Right cardiac atrium (tissue), 5 donors: ENCODE results near the gene DLX1. TPM values are rescaled to one million over a fixed set of nuclear protein-coding genes. Genes with fewer than 3 reads are reported as not detected.

Experiments
- ATAC-seq, 2 donors: fragments of 200-7000 bp; cut with Tn5 transposase; one replicate each; pipeline versions ENCODE4 v1.8.0 to v1.9.1; 2020; ENCODE audit warnings: moderate library complexity in 2 of 2, mild to moderate bottlenecking in 1 of 2
- DNase-seq, 3 donors: peaks; one replicate each; pipeline ENCODE4 v3.0.0-alpha.2; 2020
- H3K27ac ChIP-seq: one replicate; pipeline ENCODE4 v1.5.1; 2013; ENCODE audit warnings: mild to moderate bottlenecking, low read length, control low read depth, moderate library complexity
- H3K27me3 ChIP-seq: one replicate; pipeline ENCODE4 v1.6.1; 2013; ENCODE audit not compliant: control insufficient read depth, insufficient read depth
- H3K4me1 ChIP-seq: one replicate; pipeline ENCODE4 v1.6.1; 2013; ENCODE audit warnings: low read length; ENCODE audit not compliant: control insufficient read depth, insufficient read depth
- H3K4me3 ChIP-seq: one replicate; pipeline ENCODE4 v1.5.1; 2013; ENCODE audit warnings: low read length, control low read depth
- H3K9me3 ChIP-seq: one replicate; pipeline ENCODE4 v1.6.1; 2013; ENCODE audit warnings: low read length; ENCODE audit not compliant: control insufficient read depth
- WGBS: extraction: QIAGEN DNeasy Blood & Tissue Kit; methylation state at CpG from one replicate; pipeline ENCODE4 v1.1.7; 2013; 5-methylcytosine and 5-hydroxymethylcytosine counted together
- intact Hi-C, 4 donors: fragments of 100-400 bp; cut with DNase I; formaldehyde crosslinking; loops; one replicate each; pipeline versions ENCODE4 v1.11.0 to v1.14.0; 2022 to 2023
- polyA plus RNA-seq: library from polyadenylated mRNA; stranded (reverse); fragments of 200-250 nt; gene quantifications from one replicate; pipeline ENCODE4 v1.2.3, GENCODE V29; 2013
- total RNA-seq, 4 donors: library from RNA; stranded (reverse); fragmentation: NEBNext Ultra II Directional; extraction: Animal tissue kit (Norgen Biotek cat#: 25700); gene quantifications; one replicate each; pipeline ENCODE4 v1.2.1, GENCODE V29; 2021
- donor health status: healthy with polysubstance abuse.
- donor health status: DM: no; HTN: yes; CAD: no.
- donor health status: DM: no; HTN: no; CAD: no.
- donor health status: DM: no; HTN: yes; CAD: no; lungs with severe emphysema.
- donor health status: DM: yes; HTN: yes; CAD: no.

Gene DLX1
- total and polyA plus RNA-seq, 5 donors = 0.18 to 0.23 (median 0.23) TPM; not detected in 2

DNA sequence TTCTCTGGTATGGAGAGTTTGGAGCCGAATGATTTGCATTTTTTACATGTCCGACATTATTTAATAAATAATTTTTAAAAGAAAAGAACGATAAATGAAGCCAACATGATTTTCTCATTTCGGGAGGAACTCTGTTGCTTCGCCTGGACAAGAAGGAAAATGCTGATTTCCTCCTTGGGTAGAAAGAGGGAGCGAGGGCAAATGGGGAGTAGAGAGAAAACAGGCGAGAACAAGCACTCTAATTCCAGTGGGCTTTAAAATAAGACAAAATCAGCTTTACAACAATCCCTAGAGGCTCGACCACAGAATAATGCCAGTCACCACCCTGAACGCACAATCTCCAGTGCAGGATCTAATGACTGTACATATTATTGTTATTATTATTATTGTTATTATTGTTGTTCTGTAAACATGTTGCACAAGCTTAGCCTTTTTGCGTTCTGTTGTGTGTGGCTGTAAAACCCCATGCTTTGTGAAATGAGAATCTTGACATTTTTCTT is 3.7 kb downstream of the DLX1 start:
- ATAC-seq = no peak
- Histone ChIP-seq H3K4me3 (no peak overlapping the region), H3K27ac (no peak overlapping the region), H3K9me3 (no peaks in the 10 kb centered on the region), H3K27me3 (no peaks in the 10 kb centered on the region), H3K4me1 (no peaks in the 10 kb centered on the region)
- no peak for DNase-seq
- 17% methylated on average over 10 of the region's 10 CpGs for WGBS
- intact Hi-C loops = no loop called here

DNA sequence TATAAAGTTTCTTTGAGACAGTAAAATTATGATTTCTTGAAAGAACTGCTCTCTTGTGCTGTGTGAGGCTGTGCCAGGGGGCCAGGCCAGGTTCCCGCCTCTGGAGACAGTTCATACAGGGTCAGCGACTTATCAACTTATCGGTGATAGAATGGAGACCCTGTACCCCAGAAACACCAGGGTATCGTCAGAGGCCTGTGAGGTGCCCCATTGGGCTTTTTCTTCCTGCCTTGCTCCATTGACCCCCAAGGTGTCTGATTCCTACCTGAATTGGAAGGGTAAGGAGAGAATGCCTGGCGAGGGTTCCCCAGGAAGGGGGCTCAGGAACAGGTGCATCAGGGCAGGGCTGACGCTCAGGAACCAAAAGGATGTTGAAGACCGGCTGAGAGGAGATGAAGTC is 4.3 kb downstream of the DLX1 start:
- Histone ChIP-seq H3K9me3 (no peaks in the 10 kb centered on the region), H3K4me3 (no peak overlapping the region), H3K27ac (no peak overlapping the region), H3K4me1 (peaks cover 2% of the 10 kb centered on the region), H3K27me3 (no peaks in the 10 kb centered on the region)
- intact Hi-C loops = no loop called here
- DNase-seq (no peak), ATAC-seq (no peak)
- 32% methylated on average over 7 of the region's 7 CpGs for WGBS

DNA sequence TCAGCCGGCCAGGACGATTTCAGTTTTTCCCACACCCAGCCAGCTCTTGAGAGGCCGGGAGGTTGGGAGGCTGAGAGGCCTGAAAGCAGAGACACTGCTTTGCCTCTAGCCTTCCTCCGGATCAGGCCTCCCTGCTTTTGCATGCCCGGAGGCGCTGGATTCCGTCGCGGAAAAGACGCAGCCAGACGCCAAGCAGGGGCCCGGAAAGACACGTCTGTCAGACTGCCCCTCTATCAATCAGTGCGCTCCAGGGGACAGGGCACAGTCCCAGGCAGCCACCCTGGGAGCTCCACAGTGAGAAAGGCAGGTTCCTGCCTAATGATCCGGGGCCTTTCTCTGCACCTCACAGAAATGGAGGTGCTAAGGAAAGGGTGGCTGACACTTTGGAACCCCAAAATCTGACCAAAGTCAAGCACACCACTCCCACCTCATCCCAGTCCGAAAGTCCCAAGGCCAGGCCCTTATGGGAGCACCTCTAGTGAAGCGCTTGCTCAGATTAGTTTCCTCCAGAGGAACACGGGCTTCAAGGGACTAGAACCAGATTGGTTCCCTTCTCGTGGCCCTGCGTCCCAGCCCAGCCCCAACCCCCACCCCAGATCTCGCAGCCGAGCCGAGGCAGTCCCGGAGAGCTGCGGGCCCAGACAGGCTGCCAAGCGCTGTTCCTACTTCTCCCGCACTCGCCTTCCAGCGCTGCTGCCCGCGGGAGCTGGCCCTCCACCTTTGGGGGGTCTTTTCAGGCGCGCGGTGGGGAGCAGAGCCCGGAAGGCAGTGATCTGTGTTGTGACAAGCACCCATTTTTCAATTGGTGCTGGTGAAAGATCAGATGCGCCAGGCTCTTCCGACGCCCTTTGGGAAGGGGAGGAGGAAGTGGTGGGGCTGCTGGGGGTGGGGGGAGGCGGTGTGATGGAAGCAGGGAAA is 5.0 kb downstream of the DLX1 start:
- WGBS = 9% methylated on average over 39 of the region's 39 CpGs
- Histone ChIP-seq H3K9me3 (no peaks in the 10 kb centered on the region), H3K4me3 (no peak overlapping the region), H3K27me3 (no peaks in the 10 kb centered on the region), H3K27ac (no peak overlapping the region), H3K4me1 (peaks cover 2% of the 10 kb centered on the region)
- DNase-seq = no peak
- no peak for ATAC-seq
- intact Hi-C loops = no loop called here

DNA sequence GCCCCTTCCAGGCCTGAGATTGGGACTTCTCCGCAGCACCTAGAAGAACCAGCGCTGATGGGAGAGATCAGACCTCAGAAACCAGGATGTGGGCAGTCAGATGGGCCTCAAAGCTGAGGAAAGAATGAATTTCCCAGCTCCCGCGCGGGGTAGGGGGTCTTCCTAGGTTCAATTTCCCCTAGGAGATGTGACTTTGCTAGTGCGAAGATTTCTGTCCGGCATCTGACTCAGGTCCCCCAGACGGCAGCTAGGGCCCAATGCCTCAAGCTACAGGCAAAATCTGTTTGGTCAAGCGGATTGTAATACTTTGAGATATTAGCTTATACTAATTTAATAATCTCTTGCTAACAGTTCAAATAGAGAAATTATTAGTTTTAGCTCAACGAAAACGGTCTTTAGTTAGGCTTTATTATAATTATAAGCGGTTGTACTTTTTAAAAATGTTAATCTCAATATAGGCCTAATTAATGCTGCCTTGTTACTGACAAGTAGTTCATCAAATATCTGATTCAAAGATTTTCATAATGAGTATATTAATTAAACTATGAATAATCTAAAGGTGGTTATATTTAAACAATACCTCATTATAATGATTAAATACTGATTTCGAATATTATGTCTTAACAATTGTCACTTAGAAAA is 5.8 kb downstream of the DLX1 start:
- intact Hi-C loops = no loop called here
- ATAC-seq (no peak), DNase-seq (no peak)
- Histone ChIP-seq H3K4me1 (peaks cover 2% of the 10 kb centered on the region), H3K4me3 (no peak overlapping the region), H3K27ac (no peak overlapping the region), H3K27me3 (no peaks in the 10 kb centered on the region), H3K9me3 (no peaks in the 10 kb centered on the region)
- 15% methylated on average over 13 of the region's 13 CpGs for WGBS

DNA sequence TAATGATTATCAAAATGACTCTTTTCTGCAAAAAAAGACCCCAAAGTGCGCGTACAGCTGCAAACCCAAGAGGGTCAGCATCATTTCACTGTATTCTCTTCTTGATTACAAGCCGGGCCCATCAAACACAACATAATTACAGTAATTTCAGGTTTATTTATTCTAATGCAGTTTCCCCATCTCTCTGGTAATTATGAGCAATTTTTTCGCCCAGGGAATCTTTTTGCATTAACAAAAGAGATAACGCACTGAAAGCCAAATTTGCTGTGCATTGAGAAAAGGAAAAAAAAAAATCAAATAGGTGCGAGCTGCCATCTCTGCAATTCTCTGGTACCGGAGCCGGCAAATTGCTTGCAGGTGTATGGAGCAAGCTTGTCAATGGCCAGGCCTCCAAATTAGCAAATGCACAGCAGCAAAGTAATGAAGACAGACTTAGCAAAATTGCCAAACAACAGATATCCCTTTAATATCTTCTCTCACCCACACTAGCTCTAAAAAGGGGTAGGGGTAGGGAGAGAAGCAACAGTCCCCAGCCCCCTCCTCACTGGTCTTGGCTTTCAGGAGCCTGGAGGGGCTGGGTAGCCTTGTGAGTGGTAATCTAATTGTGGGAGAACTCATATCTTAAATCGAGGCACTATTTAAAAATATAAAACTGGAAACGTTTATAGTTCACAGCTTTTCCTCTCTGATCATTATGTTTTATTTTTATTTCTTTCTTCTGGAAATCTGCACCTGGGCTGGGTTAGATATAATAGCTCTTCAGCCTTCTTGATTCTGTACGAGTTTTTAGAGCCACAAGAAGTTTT is 6.7 kb downstream of the DLX1 start:
- intact Hi-C loops = no loop called here
- no peak for ATAC-seq
- Histone ChIP-seq H3K4me1 (peaks cover 2% of the 10 kb centered on the region), H3K4me3 (no peak overlapping the region), H3K9me3 (no peaks in the 10 kb centered on the region), H3K27ac (no peak overlapping the region), H3K27me3 (no peaks in the 10 kb centered on the region)
- 18% methylated on average over 11 of the region's 11 CpGs for WGBS
- no peak for DNase-seq

DNA sequence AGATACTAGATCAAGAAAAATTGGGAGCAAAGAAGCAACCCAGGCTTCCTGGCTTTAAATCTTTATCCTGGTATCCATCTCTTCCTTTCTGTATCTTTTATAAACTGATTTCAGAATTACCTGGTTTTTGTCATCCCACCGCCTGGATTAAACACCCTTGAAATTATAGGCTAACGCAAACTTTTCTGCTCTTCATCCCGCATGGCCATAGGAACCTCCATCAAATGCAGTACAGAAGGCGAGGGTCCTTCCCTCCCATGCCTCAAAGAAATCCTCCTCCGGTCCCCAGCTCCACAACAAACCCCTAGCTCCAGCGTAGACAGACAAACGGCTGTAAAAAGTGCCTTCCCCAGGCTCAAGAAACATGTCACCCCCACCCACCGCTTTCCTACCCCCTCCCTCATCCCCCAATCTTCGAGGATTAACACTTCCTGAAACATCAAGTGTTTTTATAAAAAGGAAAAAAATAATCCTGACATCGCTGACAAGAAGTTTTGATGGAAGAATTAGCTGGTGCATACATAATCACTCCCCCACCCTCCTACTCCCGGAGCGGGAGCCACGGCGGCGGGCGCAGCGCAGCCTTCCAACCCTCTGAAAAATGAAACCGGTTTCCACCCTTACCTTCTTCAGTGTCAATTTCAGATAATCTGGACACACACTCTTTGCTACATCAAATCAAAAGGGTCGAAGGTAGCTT is 7.6 kb downstream of the DLX1 start:
- DNase-seq (no peak), ATAC-seq (no peak)
- Histone ChIP-seq H3K4me1 (peaks cover 2% of the 10 kb centered on the region), H3K9me3 (no peaks in the 10 kb centered on the region), H3K27ac (no peak overlapping the region), H3K4me3 (no peak overlapping the region), H3K27me3 (no peaks in the 10 kb centered on the region)
- 11% methylated on average over 19 of the region's 19 CpGs for WGBS
- intact Hi-C loops = no loop called here

DNA sequence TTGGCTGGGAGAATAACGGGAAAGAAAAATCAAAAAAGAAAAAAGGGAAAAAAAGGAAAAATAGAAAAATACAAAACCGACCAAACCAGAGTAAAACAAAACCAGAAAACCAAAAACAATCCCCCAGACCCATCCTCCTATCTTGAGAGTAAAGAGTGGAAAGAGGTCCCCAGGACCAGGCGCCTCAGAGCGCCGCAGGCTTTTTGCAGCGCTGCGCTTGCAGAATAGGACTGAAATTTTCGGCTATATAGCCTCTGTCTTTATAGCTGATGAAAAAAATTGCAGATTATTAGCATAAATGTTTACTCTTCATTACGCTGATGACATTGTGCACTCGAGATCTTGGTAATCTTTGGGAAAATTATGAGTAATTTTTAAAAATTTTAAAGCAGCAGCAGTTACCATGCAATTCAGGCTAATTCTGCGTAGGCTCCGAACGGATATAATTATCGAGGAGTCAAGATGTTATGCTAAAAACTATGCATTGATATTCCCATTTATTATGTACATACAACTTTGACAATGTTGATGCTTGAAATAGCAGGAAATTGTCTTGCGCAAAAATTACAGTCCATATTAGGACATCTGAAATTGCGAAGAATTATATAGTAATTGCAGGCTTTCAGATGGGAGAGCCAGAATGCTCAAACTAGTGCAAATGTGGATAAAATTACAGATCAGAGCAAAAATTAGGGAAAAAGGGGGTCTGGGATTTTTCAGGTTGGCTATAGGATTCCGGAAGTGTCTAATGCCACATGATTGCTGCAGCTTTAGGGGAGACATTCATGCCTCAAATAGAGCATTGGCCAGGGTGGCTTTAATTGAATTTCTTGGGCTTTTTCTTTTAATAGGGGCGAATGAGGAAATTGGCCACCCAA is 8.3 kb downstream of the DLX1 start:
- intact Hi-C loops = no loop called here
- H3K4me3 ChIP-seq = peak overlapping the region; percentile 21
- DNase-seq (no peak), ATAC-seq (no peak)
- WGBS = 15% methylated on average over 18 of the region's 18 CpGs
- H3K27ac ChIP-seq = no peak overlapping the region
- peaks cover 4% of the 10 kb centered on the region for H3K4me1 ChIP-seq
- no peaks in the 10 kb centered on the region for H3K9me3 ChIP-seq
- no peaks in the 10 kb centered on the region for H3K27me3 ChIP-seq

DNA sequence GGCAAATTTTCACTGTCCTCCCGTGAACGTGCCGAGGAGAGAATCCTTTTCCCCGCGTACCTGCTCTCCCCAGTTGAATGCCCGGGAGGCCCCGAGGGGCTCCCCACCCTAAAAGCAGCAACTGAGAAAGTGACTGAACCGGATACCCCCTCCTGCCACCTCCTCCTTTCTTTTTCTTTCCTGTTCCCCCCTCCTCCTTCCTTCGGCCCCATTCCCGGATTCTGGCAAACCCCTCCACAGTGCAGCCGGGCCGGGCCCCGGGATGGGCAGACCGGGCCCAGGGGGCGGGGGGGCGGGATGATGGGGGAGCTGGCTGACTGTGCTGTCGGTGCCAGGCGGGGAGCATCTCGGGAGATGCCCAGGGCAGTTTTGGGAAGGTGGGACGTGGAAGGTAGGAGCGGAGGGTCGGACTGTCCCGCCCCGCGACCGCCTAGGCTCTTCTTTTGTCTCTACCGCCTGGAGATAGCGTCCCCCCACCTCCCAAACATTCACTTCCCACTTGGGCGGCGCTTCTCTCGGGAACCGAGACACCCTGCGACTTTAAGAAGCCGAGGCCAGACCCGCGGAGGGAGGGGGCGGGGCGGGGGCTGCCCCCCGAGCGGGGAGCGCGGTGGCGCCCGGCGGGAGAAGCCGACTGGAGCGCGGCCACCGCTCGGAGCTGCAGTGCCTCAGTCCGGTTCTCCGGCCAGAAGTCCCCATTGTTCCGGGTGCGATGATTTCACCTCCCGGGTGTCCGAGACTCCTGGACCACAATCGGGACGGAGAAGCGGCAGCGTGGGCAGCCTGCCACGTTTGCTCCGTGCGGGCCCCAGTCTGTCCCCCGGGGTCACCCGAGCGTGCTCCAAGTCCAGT is 9.2 kb downstream of the DLX1 start:
- ATAC-seq (peak; percentile 12 to 17), DNase-seq (peak in 1 of 3 donors; percentile 52)
- Histone ChIP-seq H3K27ac (no peak overlapping the region), H3K27me3 (no peaks in the 10 kb centered on the region), H3K9me3 (no peaks in the 10 kb centered on the region), H3K4me1 (peaks cover 5% of the 10 kb centered on the region), H3K4me3 (peak overlapping the region; percentile 21)
- intact Hi-C loops = no loop called here
- WGBS = 3% methylated on average over 66 of the region's 66 CpGs

DNA sequence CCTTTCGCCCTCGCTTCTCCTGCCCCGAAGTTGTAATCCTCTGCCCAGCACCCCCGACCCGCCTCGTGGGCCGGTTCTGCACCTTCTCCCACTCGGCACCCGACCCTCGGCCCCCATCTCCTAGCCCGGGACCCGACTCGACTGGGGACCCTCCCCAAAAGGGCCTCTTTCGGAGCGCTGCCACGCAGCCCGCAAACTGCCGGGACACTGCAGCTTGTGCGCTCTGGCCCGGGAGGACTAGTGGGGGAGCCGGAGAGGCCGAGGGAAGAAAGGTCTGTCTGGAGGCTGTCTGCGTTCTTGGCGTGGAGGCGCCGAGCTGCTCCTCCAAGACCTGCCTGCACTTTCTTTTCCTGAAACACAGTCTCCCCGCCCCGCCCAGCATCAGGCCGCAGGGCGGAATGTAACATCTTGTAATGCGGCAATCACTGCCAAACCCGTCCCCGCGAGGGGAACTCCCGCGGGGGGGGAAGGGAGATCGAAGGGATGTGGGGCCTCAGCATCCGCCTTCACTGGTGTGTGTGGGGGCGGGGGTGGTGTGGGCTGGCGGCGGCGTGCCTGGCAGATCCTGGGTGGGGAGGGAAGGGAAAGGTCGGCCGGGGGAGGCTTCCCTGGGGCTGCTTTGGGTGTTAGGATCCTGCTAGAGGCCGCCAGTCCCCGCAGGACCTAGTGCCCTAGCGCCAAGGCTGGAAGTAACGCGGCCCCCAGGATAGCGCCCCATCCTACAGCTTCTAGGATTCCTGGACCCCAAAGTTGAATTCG is 10.0 kb downstream of the DLX1 start:
- intact Hi-C loops = no loop called here
- Histone ChIP-seq H3K27ac (no peak overlapping the region), H3K4me3 (peak overlapping the region; percentile 21), H3K9me3 (no peaks in the 10 kb centered on the region), H3K4me1 (peaks cover 5% of the 10 kb centered on the region), H3K27me3 (no peaks in the 10 kb centered on the region)
- WGBS = 1% methylated on average over 51 of the region's 51 CpGs
- ATAC-seq = peak; percentile 42 to 54
- peak in 1 of 3 donors; percentile 79 for DNase-seq
